Measurements from ENCODE around the gene BGN.
A peak's percentile ranks its signal among the peaks of the same experiment; 100 is the strongest.

GRCh38 chrX:153539171-153539978, 44.6 kb downstream of the BGN start:
- TF ChIP-seq CTCF (IDR thresholded peaks at IDR 0.05 in 2 of 3, conservative IDR thresholded peaks at IDR 0.05 in 1 of 3; ENCODE audit: control insufficient read depth in 2 of 3, extremely low read depth in 1 of 3, insufficient read depth in 1 of 3, low read depth in 3 of 3, low read length in 3 of 3) (peak; percentile 85 to 91 (median 88)), MAX (IDR thresholded peaks at IDR 0.05; ENCODE audit: low read depth, low read length) (no peak), ZNF384 (IDR thresholded peaks at IDR 0.05; ENCODE audit: borderline replicate concordance, low read depth, low read length) (no peak), TCF3 (IDR thresholded peaks at IDR 0.05; ENCODE audit: borderline replicate concordance, insufficient read depth, low read depth, low read length) (no peak), CBX3 (IDR thresholded peaks at IDR 0.05; ENCODE audit: borderline replicate concordance, low read depth) (no peak)

Data from GM12878 (cell line).